Measurements from ENCODE around the gene WNT7A.

Gene WNT7A

GRCh38 chr3:13878281-13879101 lies 1.4 kb downstream of the WNT7A start:
- no peak overlapping the region for H3K4me3 ChIP-seq (ENCODE audit: low read depth, low read length)
- no peak for DNase-seq (ENCODE audit: low read depth)
- TF ChIP-seq, protein P1, sequence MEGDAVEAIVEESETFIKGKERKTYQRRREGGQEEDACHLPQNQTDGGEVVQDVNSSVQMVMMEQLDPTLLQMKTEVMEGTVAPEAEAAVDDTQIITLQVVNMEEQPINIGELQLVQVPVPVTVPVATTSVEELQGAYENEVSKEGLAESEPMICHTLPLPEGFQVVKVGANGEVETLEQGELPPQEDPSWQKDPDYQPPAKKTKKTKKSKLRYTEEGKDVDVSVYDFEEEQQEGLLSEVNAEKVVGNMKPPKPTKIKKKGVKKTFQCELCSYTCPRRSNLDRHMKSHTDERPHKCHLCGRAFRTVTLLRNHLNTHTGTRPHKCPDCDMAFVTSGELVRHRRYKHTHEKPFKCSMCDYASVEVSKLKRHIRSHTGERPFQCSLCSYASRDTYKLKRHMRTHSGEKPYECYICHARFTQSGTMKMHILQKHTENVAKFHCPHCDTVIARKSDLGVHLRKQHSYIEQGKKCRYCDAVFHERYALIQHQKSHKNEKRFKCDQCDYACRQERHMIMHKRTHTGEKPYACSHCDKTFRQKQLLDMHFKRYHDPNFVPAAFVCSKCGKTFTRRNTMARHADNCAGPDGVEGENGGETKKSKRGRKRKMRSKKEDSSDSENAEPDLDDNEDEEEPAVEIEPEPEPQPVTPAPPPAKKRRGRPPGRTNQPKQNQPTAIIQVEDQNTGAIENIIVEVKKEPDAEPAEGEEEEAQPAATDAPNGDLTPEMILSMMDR (conservative IDR thresholded peaks at IDR 0.05; ENCODE audit: low read depth, low read length) = no peak

DNA sequence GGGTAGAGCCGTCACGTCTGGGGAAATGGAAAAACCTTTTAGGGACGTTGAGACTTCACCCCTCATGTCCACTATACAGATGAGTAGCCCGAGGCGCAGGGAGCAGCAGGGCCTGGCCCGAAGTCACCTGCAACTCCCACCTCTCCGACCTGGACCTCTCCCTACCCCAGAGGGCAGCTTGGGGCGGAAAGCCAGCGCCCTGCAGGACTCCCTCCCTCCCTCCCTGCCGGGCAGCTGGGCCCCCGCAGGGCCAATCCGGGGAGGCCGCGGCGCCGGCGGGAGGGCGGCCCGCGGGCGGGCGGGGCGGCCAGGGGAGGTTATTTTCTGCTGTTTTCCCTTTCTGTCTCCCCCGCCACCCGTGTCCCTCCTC lies 2.0 kb downstream of the WNT7A start:
- TF ChIP-seq, protein P1 (conservative IDR thresholded peaks at IDR 0.05; ENCODE audit: low read depth, low read length) = no peak
- H3K4me3 ChIP-seq (ENCODE audit: low read depth, low read length) = no peak overlapping the region
- no peak for DNase-seq (ENCODE audit: low read depth)

DNA sequence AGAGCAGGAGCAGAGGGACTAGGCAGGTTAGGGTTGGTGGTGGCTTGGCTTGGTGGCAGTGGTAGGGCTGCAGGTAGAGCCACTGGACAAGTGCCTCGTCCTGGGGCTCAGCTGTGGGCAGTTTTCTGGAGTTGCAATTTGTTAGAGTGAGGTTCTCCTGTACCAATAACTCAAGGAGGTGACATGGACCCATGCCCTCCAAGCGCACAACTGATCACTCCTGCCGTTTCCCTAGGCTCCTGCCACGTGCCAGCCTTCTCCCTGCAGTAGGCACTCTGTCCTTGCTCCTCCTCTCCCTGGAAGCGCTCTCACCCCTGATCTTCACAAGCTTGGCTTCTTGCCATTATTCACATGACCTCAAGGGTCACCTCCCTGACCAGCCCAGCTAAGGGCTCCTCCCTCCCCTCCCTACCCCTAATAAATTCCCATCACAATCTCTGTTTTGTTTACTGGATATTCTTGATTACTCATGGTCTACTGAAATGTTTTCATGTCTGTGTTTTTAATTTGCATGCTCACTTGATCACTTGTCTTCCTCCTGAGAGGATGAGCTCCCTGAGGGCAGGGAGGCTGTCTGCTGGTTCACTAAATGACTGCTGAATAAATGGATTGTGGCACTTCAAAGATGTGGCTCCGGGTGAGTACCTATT lies 3.3 kb downstream of the WNT7A start:
- TF ChIP-seq, protein P1 (conservative IDR thresholded peaks at IDR 0.05; ENCODE audit: low read depth, low read length) = no peak
- no peak for DNase-seq (ENCODE audit: low read depth)
- no peak overlapping the region for H3K4me3 ChIP-seq (ENCODE audit: low read depth, low read length)

GRCh38 chr3:13874891-13875290 lies 5.0 kb downstream of the WNT7A start:
- H3K4me3 ChIP-seq (ENCODE audit: low read depth, low read length) = no peak overlapping the region
- DNase-seq (ENCODE audit: low read depth) = no peak
- TF ChIP-seq, protein P1 (conservative IDR thresholded peaks at IDR 0.05; ENCODE audit: low read depth, low read length) = no peak

DNA sequence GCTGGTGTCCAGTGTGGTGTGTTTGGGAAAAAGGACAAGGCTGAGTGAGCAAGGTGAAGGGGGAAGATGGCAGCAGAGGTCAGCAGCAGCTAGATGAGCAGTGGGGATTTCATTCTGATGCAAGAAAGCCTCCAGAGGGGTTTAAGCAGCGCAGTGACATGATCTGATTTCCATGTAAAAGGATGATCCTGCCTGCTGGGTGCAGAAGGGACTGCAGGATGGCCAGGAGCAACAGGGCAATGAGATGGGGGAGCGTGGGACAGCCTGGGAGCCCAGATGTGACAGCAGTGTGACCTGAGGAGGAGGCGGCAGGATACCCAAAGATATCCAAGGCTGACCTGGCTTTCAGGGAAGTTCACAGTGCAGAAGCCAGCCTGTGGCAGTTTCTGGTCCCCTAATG lies 6.1 kb downstream of the WNT7A start:
- no peak for DNase-seq (ENCODE audit: low read depth)
- TF ChIP-seq, protein P1 (conservative IDR thresholded peaks at IDR 0.05; ENCODE audit: low read depth, low read length) = no peak
- no peak overlapping the region for H3K4me3 ChIP-seq (ENCODE audit: low read depth, low read length)

DNA sequence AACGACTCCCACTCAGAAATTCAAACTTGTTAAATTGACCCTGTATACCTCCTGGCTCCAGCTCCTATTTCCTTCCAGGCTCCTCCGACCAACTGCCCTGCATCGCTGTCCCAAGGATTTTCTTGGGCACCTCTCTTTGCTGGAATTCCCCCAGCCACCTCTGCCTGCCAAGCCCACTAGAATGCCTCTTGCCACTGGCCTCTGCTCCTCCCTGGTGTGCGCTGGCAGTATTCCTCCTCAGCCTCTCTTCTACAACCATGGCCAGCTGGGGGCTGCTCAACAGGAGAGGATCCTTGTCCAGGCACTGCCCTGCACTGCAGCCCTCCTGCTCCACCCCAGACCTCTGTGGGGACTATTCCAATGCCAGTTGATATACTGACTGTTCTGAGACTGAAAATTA lies 7.4 kb downstream of the WNT7A start:
- H3K4me3 ChIP-seq (ENCODE audit: low read depth, low read length) = no peak overlapping the region
- DNase-seq (ENCODE audit: low read depth) = no peak
- TF ChIP-seq, protein P1 (conservative IDR thresholded peaks at IDR 0.05; ENCODE audit: low read depth, low read length) = no peak

Data from choroid plexus epithelial cell (primary cell).